Pancreas (tissue), 10 donors: ENCODE results near the gene ALX4. TPM values are rescaled to one million over a fixed set of nuclear protein-coding genes. Genes with fewer than 3 reads are reported as not detected.
A peak's percentile ranks its signal among the peaks of the same experiment; 100 is the strongest.

Source experiments
- ATAC-seq, 4 donors: fragments of 200-7000 bp; cut with Tn5 transposase; one replicate each; pipeline versions ENCODE4 v1.8.0 to v1.9.1; 2020; ENCODE audit warnings: mild to moderate bottlenecking in 4 of 4, moderate library complexity in 4 of 4
- DNase-seq, 6 donors: peaks; one replicate each; pipeline ENCODE4 v3.0.0-alpha.2; 2020
- FAIRE-seq: peaks from 2 replicates; lab custom pipeline; 2012; peaks lifted over from hg19 to GRCh38; lab: Jason Lieb, UNC
- H3K27ac ChIP-seq, 4 donors: fragments of 200-600 bp; sonication (generic); 1 replicate in 3 of 4; 2 replicates in 1 of 4; pipeline versions ENCODE4 v1.5.0 to v1.8.0; 2020
- H3K27me3 ChIP-seq, 4 donors: fragments of 200-600 bp; one replicate each; pipeline ENCODE4 v1.8.0; 2021
- H3K36me3 ChIP-seq, 3 donors: fragments of 200-600 bp; sonication (generic) in 1 of 3; one replicate each; pipeline versions ENCODE4 v1.5.0 to v1.8.0; 2020 to 2021
- H3K4me1 ChIP-seq, 3 donors: fragments of 200-600 bp; one replicate each; pipeline ENCODE4 v1.8.0; 2021
- H3K4me3 ChIP-seq, 4 donors: fragments of 200-600 bp; sonication (generic) in 2 of 4; one replicate each; pipeline versions ENCODE4 v1.5.0 to v1.8.0; 2020 to 2021
- H3K9me3 ChIP-seq, 4 donors: fragments of 200-600 bp; one replicate each; pipeline ENCODE4 v1.8.0; 2021
- WGBS, 2 donors: extraction: QIAGEN DNeasy Blood & Tissue Kit; methylation state at CpG; one replicate each; pipeline ENCODE4 v1.1.7; 2013; 5-methylcytosine and 5-hydroxymethylcytosine counted together
- intact Hi-C, 3 donors: fragments of 100-400 bp; cut with DNase I; formaldehyde crosslinking; loops; one replicate each; pipeline versions ENCODE4 v1.11.1 to v1.14.2; 2022
- polyA plus RNA-seq, 2 donors: library from polyadenylated mRNA; stranded (reverse); fragments of 200-250 nt; gene quantifications; one replicate each; pipeline ENCODE4 v1.2.3, GENCODE V29; 2013
- total RNA-seq, 6 donors: library from RNA; stranded (reverse); fragmentation: NEBNext Ultra II Directional in 4 of 6; extraction: Animal tissue kit (Norgen Biotek cat#: 25700) in 4 of 6; gene quantifications; one replicate each; pipeline versions ENCODE4 v1.2.1 to v1.2.4, GENCODE V29; 2021 to 2023
- TF ChIP-seq, protein P1 (sequence below), 4 donors: fragments of 200-600 bp; sonication (generic) in 3 of 4; IDR thresholded peaks; one replicate each; pipeline versions ENCODE4 v1.5.0 to v1.8.0; 2021; ENCODE audit warnings: antibody characterized with exemption in 4 of 4
- donor health status: healthy with polysubstance abuse.
- donor health status: DM: no; HTN: no; CAD: no; lungs with moderate emphysema.
- donor health status: DM: no; HTN: no; CAD: no.
- donor health status: control.
- donor health status: control.
- donor health status: Bipolar disorder and iron deficiency.
- donor health status: DM: yes; HTN: yes; CAD: no.
- donor health status: DM: no; HTN: no; CAD: no.
- donor health status: DM: no; HTN: no; CAD: no.
- donor health status: DM: yes; HTN: yes; CAD: no.

The ALX4 gene
- total RNA-seq (under 1 TPM in 2 of 6 donors, not detected in 4; 0.03 to 0.04 TPM), polyA plus RNA-seq (under 1 TPM in 1 of 2 donors, not detected in 1; 0.02 TPM)

DNA sequence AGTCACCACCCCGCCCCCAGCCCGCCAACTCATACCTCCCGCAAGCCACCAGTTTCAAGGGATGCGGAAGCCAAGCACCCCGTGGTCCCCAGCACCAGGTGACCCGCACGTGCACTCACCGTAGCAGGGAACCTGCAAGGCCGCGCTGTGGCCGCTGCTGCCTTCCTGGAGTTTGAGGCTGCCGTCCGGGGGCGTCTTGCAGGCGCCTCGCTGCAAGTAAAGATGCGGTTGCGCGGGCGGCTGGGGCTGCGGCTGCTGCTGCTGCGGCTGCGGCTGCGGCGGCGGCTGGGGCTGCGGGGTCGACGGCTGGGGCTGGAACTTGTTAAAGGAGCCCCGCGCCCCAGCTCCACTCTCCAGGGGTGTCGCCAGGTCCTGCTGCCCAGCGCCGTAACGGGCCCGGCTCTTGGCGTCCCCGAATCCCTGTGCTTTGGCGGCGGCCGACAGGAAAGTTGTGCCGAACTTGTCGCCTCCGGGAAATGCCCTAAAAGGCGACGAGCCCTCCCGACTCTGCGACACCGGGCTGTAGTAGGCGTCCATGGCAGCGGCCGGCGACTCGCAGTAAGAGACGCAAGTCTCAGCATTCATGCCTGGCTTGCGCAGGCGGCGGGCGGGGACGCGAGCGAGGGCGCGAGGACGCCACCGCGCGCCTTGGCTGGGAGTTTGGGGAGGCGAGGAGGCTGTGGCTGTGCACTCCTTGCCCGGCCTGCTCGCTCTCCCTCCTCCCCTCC is at the start of gene ALX4:
Gene ALX4 (minus strand): TSS at position 662 of the 728 bp plus-strand sequence. CDS start 77 bp downstream, at position 585.
- ATAC-seq (peak; percentile 20 to 55 (median 42)), FAIRE-seq (no peak), DNase-seq (peak in 1 of 6 donors; percentile 76)
- Histone ChIP-seq H3K9me3 (no peaks in the 10 kb centered on the region), H3K4me3 (peak within 1 kb of the TSS in 2 of 4 donors; percentile 22 to 25), H3K4me1 (peaks cover 0 to 12% (median 2%) of the 10 kb centered on the region in 3 donors), H3K36me3 (no peaks in the 10 kb centered on the region), H3K27ac (no peak within 1 kb of the TSS), H3K27me3 (peaks cover 0 to 71% (median 18%) of the 10 kb centered on the region in 4 donors)
- TF ChIP-seq, protein P1, sequence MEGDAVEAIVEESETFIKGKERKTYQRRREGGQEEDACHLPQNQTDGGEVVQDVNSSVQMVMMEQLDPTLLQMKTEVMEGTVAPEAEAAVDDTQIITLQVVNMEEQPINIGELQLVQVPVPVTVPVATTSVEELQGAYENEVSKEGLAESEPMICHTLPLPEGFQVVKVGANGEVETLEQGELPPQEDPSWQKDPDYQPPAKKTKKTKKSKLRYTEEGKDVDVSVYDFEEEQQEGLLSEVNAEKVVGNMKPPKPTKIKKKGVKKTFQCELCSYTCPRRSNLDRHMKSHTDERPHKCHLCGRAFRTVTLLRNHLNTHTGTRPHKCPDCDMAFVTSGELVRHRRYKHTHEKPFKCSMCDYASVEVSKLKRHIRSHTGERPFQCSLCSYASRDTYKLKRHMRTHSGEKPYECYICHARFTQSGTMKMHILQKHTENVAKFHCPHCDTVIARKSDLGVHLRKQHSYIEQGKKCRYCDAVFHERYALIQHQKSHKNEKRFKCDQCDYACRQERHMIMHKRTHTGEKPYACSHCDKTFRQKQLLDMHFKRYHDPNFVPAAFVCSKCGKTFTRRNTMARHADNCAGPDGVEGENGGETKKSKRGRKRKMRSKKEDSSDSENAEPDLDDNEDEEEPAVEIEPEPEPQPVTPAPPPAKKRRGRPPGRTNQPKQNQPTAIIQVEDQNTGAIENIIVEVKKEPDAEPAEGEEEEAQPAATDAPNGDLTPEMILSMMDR (IDR thresholded peaks at IDR 0.05), result no peak
- intact Hi-C loops, result no loop called here
- 1 to 2% methylated on average over 55 to 71 of the region's 71 CpGs for WGBS, 2 donors

DNA sequence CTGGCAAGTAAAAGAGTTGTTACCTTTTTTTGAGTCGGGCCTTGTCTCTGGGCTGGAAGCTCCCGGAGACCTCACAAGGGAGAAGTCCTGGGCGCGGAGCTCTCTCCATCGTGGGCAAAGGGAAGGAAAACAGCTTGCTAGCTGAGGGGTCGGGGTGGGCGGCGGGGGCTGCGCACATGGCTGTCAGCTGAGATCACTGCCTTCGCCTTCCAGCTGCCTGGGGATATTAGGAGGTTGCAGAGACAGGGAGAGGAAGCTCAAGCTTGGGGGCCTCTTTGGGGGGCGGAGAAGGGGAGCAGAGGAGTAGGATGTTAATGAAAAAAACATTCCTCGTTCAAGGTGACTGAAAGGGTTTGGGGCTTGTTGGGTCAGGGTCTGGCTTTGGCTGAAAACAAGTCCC is 49.2 kb upstream of the ALX4 start:
- DNase-seq (no peak), FAIRE-seq (no peak), ATAC-seq (no peak)
- TF ChIP-seq, protein P1 (IDR thresholded peaks at IDR 0.05), result no peak
- Histone ChIP-seq H3K27ac (no peak overlapping the region), H3K9me3 (no peaks in the 10 kb centered on the region), H3K36me3 (no peaks in the 10 kb centered on the region), H3K27me3 (peaks cover 0 to 5% (median 0%) of the 10 kb centered on the region in 4 donors), H3K4me3 (no peak overlapping the region), H3K4me1 (no peaks in the 10 kb centered on the region)
- 67 to 69% methylated on average over 11 to 12 of the region's 12 CpGs for WGBS, 2 donors
- intact Hi-C loops, result no loop called here

DNA sequence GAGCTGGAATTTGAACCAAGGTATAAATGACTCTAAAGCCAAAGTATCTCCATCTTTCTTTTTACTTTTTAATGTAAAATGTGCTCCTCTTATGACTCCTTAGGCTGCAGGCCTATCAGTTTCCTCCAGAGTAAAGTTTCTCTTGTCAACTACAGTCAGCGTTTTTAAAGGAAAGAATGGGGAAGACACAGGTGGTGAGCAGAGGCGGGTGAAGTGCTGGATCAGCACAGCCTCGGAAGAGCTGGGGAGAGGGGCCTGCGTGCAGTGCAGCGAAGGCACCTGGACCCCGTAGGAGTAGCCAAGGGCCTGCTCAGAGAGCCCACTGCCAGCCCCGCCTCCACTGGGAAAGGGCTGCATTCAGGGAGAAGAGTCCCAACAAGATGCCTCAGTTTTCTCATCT is 48.8 kb upstream of the ALX4 start:
- TF ChIP-seq, protein P1 (IDR thresholded peaks at IDR 0.05), result no peak
- H3K36me3 ChIP-seq, result no peaks in the 10 kb centered on the region
- H3K4me1 ChIP-seq, result no peaks in the 10 kb centered on the region
- DNase-seq (no peak), ATAC-seq (no peak), FAIRE-seq (no peak)
- intact Hi-C loops, result no loop called here
- no peaks in the 10 kb centered on the region for H3K9me3 ChIP-seq
- H3K27me3 ChIP-seq, result peaks cover 0 to 5% (median 0%) of the 10 kb centered on the region in 4 donors
- no peak overlapping the region for H3K27ac ChIP-seq
- WGBS, 2 donors, result 59 to 65% methylated on average over 7 of the region's 7 CpGs
- H3K4me3 ChIP-seq, result no peak overlapping the region

DNA sequence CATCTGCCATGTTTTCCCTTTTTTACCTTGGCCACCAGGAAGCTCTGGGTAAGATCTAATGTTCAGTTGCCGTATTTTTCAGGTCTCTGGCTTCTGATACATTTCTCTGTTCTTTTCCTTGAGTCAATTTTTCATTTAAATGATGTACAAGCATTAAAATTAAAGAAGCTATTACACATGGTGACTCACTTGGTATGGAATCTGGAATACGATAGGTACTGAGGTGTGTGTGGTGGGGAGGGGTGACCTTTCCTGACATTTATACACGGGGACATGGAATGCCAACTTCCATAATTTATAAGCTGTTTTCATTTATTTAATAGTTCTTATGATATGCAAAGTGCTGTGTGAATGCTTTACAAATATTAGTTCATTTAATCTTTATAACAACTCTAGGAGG is 47.8 kb upstream of the ALX4 start:
- ATAC-seq, result no peak

More for the DNA sequence above, 47.8 kb upstream of the ALX4 start:
- DNase-seq (no peak), FAIRE-seq (no peak)
- TF ChIP-seq, protein P1 (IDR thresholded peaks at IDR 0.05), result no peak
- no peaks in the 10 kb centered on the region for H3K36me3 ChIP-seq
- no peak overlapping the region for H3K27ac ChIP-seq
- no peak overlapping the region for H3K4me3 ChIP-seq
- intact Hi-C loops, result no loop called here
- WGBS, 2 donors, result 69 to 81% methylated on average over 3 of the region's 3 CpGs
- peaks cover 0 to 3% (median 0%) of the 10 kb centered on the region in 4 donors for H3K27me3 ChIP-seq
- no peaks in the 10 kb centered on the region for H3K9me3 ChIP-seq
- H3K4me1 ChIP-seq, result no peaks in the 10 kb centered on the region
